ENCODE measurements around the gene ZNF638. TPM values are rescaled to one million over a fixed set of nuclear protein-coding genes. Genes with fewer than 3 reads are reported as not detected.
A peak's percentile ranks its signal among the peaks of the same experiment; 100 is the strongest.

The ZNF638 gene
- total and polyA plus RNA-seq, 9 of the 15 experiments (the other 6 are each of a cell fraction or from before 2014, with no cell fraction given) = 53.3 to 165 (median 98.8) TPM

DNA sequence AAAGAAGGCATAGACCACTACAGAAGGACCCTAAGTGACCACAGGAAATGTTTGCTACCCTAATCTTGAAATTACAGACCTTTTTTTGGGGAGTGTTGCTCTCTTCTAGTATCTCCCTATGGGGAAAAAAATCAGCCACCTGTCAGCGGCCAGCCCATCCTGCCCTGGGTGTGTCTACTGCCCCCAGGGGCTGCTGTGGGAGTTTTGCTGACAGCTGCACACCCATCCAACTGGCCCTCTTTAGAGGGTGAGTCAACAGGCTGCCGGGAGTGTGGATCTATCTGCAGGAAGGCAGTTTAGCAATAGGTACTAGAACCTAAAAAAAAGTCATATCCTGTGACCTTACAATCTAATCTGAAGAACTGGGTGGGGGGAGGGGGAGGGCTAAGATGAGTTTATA lies 121.0 kb downstream of the ZNF638 start (continued):
- TF ChIP-seq SRSF1 (IDR thresholded peaks at IDR 0.05; ENCODE audit: low read depth, low read length) = no peak
- TF ChIP-seq PTTG1 (tag; IDR thresholded peaks at IDR 0.05; ENCODE audit: low read depth) = no peak
- no peak for TF ChIP-seq ZNF146 (CRISPR knock-in tag; IDR thresholded peaks at IDR 0.05; ENCODE audit: unreplicated experiment)
- no peak for TF ChIP-seq SP2 (IDR thresholded peaks at IDR 0.05; ENCODE audit: extremely low read depth, low read depth, low read length, poor library complexity, severe bottlenecking)
- no peak for TF ChIP-seq ZNF586 (CRISPR knock-in tag; conservative IDR thresholded peaks at IDR 0.05)
- 0 out of 2 replicates have a peak, but pooled peaks have one; percentile 25 for TF ChIP-seq MEF2A (IDR thresholded peaks at IDR 0.05; ENCODE audit: control insufficient read depth, low read depth, low read length)
- no peak for TF ChIP-seq MYC (IDR thresholded peaks at IDR 0.05; ENCODE audit: low read depth, low read length)
- TF ChIP-seq MYC (CRISPR knock-in tag; IDR thresholded peaks at IDR 0.05; ENCODE audit: borderline replicate concordance, low read depth) = no peak
- no peak for TF ChIP-seq PRPF4 (IDR thresholded peaks at IDR 0.05; ENCODE audit: insufficient read depth, low read depth, low read length, poor library complexity, severe bottlenecking)
- TF ChIP-seq ADNP (tag; IDR thresholded peaks at IDR 0.05) = no peak
- TF ChIP-seq, protein P1, sequence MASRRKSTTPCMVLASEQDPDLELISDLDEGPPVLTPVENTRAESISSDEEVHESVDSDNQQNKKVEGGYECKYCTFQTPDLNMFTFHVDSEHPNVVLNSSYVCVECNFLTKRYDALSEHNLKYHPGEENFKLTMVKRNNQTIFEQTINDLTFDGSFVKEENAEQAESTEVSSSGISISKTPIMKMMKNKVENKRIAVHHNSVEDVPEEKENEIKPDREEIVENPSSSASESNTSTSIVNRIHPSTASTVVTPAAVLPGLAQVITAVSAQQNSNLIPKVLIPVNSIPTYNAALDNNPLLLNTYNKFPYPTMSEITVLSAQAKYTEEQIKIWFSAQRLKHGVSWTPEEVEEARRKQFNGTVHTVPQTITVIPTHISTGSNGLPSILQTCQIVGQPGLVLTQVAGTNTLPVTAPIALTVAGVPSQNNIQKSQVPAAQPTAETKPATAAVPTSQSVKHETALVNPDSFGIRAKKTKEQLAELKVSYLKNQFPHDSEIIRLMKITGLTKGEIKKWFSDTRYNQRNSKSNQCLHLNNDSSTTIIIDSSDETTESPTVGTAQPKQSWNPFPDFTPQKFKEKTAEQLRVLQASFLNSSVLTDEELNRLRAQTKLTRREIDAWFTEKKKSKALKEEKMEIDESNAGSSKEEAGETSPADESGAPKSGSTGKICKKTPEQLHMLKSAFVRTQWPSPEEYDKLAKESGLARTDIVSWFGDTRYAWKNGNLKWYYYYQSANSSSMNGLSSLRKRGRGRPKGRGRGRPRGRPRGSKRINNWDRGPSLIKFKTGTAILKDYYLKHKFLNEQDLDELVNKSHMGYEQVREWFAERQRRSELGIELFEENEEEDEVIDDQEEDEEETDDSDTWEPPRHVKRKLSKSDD (conservative IDR thresholded peaks at IDR 0.05; ENCODE audit: low read length) = no peak
- TF ChIP-seq POLR2AphosphoS2 (IDR thresholded peaks at IDR 0.05; ENCODE audit: low read length) = no peak
- TF ChIP-seq CTBP1 (IDR thresholded peaks at IDR 0.05; ENCODE audit: borderline replicate concordance) = peak; percentile 82
- no peak for TF ChIP-seq NCOR1 (IDR thresholded peaks at IDR 0.05)
- no peak for TF ChIP-seq ZNF780A (CRISPR knock-in tag; IDR thresholded peaks at IDR 0.05)
- no peak for TF ChIP-seq ZNF583 (CRISPR knock-in tag; IDR thresholded peaks at IDR 0.05)
- no peak for TF ChIP-seq ILK (tag; IDR thresholded peaks at IDR 0.05; ENCODE audit: borderline replicate concordance, low read depth)
- TF ChIP-seq ARHGAP35 (IDR thresholded peaks at IDR 0.05; ENCODE audit: partially characterized antibody) = no peak

All from K562 (cell line).